Fibroblast of the aortic adventitia (primary cell): ENCODE measurements around the gene IL1RAPL1. TPM values are rescaled to one million over a fixed set of nuclear protein-coding genes. Genes with fewer than 3 reads are reported as not detected.

Experiments used
- DNase-seq: peaks from one replicate; pipeline ENCODE4 v3.0.0-alpha.2; 2010; ENCODE audit warnings: low read depth
- H3K4me3 ChIP-seq: 2 replicates; pipeline ENCODE4 v1.5.1; 2011; ENCODE audit warnings: low read depth, mild to moderate bottlenecking, control low read depth, low read length, moderate library complexity
- total RNA-seq: library from RNA; depleted of rRNA; stranded (reverse); fragments of >200 nt; gene quantifications from 2 replicates; pipeline ENCODE4 v1.2.3, GENCODE V29; 2012; ENCODE audit warnings: low replicate concordance
- TF ChIP-seq, protein P1 (sequence below): IDR thresholded peaks from 2 replicates; pipeline ENCODE4 v1.5.1; 2011; ENCODE audit warnings: mild to moderate bottlenecking, low read length, control low read depth, inconsistent platforms; ENCODE audit not compliant: insufficient read depth

Gene IL1RAPL1
- total RNA-seq, result 6.0 and 7.1 TPM in 2 replicates

DNA sequence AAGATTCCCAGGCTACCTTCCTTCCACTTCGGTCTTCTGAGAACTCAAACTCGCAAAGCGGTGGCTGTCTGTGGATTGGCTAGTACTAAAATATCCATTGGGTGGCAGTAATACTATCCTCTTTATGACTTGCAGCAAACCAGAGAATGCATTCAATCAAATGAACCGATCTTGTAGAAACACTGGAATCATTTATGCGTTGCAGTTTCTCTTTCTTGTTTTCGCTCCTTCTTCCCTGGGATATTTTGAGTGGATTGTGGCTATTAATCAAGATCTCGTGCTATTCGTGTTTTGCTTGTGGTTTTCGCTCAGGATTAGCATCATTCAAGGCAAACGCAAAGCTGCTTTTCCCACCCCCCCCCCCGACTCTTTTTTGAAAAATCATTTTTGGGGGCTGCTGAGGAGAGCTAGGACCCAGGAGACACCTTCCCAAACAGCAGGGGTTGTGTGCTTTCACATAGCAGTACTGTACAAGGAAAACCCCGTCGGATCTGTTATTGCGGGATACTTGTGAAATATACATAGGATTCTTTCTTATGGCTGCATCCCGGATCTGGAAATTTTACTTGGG lies at the start of gene IL1RAPL1:
IL1RAPL1 (plus strand) TSS at position 466 of the 571 bp plus-strand sequence.
- TF ChIP-seq, protein P1, sequence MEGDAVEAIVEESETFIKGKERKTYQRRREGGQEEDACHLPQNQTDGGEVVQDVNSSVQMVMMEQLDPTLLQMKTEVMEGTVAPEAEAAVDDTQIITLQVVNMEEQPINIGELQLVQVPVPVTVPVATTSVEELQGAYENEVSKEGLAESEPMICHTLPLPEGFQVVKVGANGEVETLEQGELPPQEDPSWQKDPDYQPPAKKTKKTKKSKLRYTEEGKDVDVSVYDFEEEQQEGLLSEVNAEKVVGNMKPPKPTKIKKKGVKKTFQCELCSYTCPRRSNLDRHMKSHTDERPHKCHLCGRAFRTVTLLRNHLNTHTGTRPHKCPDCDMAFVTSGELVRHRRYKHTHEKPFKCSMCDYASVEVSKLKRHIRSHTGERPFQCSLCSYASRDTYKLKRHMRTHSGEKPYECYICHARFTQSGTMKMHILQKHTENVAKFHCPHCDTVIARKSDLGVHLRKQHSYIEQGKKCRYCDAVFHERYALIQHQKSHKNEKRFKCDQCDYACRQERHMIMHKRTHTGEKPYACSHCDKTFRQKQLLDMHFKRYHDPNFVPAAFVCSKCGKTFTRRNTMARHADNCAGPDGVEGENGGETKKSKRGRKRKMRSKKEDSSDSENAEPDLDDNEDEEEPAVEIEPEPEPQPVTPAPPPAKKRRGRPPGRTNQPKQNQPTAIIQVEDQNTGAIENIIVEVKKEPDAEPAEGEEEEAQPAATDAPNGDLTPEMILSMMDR, result no peak
- DNase-seq, result peak; percentile 75
- peak within 1 kb of the TSS; percentile 63 for H3K4me3 ChIP-seq

- H3K4me3 ChIP-seq, result no peak overlapping the region
- no peak for DNase-seq
- TF ChIP-seq, protein P1, result no peak
Observed at GRCh38 chrX:28542791-28543190, 44.5 kb upstream of the IL1RAPL1 start.

DNA sequence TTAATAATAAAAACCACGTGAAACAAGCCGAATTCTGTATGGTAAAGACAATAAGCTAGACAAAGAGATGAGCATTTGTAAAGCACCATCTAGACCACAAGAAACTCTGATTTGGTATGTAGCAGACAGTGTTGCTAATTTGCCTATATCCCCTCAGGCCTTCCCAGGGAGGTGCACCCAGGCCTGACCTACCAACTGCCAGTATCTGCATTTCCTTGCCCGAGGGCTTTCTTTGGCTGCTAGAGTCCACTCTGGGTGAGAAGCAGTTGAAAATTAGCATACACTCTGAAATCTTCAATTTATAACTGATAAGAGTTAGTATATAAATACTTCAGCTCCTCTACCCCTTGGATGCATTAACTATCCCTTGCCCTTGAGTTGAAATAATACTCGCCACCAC lies 37.4 kb upstream of the IL1RAPL1 start:
- no peak overlapping the region for H3K4me3 ChIP-seq

GRCh38 chrX:28550331-28550872 lies 36.8 kb upstream of the IL1RAPL1 start:
- no peak overlapping the region for H3K4me3 ChIP-seq
- DNase-seq, result no peak
- TF ChIP-seq, protein P1, result no peak

More for the DNA sequence above, 37.4 kb upstream of the IL1RAPL1 start:
- no peak for DNase-seq
- TF ChIP-seq, protein P1, result no peak

DNA sequence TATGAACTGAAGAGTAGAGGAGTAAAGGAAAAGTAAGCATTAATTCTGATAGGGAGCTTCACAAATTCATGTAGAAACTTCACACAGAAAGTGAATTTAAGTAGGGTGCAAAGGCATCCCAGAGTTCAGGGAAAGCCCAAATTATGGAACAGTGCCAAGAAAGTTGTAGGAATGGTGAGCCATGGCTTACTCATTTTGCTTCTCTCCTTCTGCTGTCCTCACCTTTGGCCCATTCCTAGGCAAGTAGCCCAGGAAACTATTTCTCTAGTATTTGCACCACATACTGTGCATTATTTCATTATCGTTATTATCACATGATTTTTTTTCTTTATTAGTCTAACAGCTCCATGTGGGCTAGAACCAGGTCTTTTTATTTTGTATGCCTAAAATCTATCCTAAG lies 34.9 kb upstream of the IL1RAPL1 start:
- DNase-seq, result no peak
- H3K4me3 ChIP-seq, result no peak overlapping the region
- TF ChIP-seq, protein P1, result no peak

DNA sequence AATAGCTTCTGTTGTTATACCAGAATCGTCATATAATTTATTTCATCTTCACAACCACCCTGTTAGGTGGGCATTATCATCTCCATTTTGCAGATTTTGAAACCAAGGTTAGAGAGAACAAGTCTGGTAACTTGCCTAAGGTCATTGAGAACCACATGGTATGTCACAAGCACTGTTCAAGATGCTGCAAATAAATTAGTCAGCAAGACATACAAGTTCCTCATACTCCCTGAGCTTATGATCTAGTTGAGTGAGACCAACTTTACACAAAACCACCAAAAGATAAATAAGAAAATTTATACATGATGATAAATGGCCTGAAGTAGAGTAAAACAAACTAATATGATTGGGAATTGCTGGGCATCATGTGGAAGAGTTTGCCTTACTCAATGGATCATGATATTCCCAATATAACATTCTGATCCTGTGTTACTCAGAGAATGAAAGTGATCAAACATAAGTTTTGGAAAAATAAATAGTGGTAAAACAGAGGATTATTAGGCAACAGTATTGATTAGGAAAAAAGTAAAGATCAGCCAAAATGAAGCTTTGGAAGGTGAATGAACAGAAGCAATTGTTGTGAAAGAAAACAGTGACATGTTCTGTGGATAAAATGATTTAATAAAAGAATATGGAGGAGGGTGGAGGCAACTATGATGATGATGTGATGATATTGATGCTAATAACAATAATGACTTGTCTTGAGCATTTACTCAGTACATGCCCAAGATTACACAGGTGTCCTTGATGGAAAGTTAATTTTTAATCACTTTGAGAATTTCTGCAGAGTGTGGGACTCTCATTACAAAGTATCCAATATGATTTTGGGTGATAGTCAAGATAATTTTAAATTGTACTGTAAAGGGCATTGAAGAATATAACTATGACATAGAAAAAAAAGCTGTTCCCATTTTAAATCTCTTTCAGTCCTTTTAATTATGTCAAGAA lies 34.1 kb upstream of the IL1RAPL1 start:
- DNase-seq, result no peak
- H3K4me3 ChIP-seq, result no peak overlapping the region
- TF ChIP-seq, protein P1, result no peak
